Epithelial cell of proximal tubule (primary cell): ENCODE measurements around the gene ATP10A. TPM values are rescaled to one million over a fixed set of nuclear protein-coding genes. Genes with fewer than 3 reads are reported as not detected.
"Not testable (repeated sequence)": the region's sequence is repeated elsewhere in the genome, so short reads cannot be mapped to it uniquely, and the experiment has no call there.

ENCODE experiments used
- DNase-seq: peaks from one replicate; pipeline ENCODE4 v3.0.0-alpha.2; 2011; ENCODE audit warnings: low read depth
- H3K4me3 ChIP-seq: 2 replicates; pipeline ENCODE4 v1.5.1; 2011; ENCODE audit warnings: low read depth, mild to moderate bottlenecking, low read length
- total RNA-seq: library from RNA; depleted of rRNA; stranded (reverse); fragments of >200 nt; gene quantifications from 2 replicates; pipeline ENCODE4 v1.2.3, GENCODE V29; 2015
- TF ChIP-seq, protein P1 (sequence below): conservative IDR thresholded peaks from 2 replicates; pipeline ENCODE4 v1.5.1; 2012; ENCODE audit warnings: low read depth, mild to moderate bottlenecking, low read length

ATP10A gene
- total RNA-seq, 1 donor from 2014 or later, result 13.0 TPM

DNA sequence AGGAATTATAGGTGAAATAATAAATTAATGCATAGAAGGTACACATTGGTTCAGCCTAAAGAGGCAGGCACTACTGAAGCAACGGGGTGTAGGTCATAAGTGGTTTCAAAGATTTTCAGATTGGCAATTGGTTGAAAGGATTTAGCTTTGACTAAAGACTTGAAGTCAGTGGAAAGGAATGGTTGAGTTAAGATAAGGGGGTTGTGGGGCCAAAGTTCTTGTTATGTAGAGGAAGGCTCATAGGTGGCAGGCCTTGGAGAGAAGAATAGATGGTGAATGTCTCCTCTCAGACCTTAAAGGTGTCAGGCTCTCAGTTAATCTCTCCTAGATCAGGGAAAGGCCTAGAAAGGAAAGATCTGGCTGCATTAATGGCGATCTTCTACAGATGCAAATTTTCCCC lies 209.8 kb downstream of the ATP10A start:
- TF ChIP-seq, protein P1, sequence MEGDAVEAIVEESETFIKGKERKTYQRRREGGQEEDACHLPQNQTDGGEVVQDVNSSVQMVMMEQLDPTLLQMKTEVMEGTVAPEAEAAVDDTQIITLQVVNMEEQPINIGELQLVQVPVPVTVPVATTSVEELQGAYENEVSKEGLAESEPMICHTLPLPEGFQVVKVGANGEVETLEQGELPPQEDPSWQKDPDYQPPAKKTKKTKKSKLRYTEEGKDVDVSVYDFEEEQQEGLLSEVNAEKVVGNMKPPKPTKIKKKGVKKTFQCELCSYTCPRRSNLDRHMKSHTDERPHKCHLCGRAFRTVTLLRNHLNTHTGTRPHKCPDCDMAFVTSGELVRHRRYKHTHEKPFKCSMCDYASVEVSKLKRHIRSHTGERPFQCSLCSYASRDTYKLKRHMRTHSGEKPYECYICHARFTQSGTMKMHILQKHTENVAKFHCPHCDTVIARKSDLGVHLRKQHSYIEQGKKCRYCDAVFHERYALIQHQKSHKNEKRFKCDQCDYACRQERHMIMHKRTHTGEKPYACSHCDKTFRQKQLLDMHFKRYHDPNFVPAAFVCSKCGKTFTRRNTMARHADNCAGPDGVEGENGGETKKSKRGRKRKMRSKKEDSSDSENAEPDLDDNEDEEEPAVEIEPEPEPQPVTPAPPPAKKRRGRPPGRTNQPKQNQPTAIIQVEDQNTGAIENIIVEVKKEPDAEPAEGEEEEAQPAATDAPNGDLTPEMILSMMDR, result no peak
- no peak overlapping the region for H3K4me3 ChIP-seq
- no peak for DNase-seq

DNA sequence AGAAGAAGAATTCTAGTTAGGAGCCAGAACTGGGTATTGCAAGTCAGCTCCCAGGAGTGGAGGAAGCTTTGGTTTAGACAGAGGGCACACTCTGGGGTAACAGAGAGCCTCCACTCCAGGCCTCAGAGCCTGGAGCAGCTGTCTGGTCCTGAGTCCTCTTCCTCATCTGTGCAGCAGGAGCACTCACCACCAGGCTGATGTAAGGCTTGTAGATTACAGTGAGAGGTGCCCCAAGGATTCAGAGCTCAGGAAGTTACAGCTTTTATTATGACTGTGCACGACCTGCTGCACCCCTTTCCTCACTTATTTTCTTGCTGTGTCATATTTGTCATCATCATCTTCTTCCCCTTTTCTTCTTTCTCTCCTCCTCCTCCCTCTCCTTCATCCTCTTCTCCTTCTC lies 210.4 kb downstream of the ATP10A start:
- TF ChIP-seq, protein P1, result no peak
- DNase-seq, result no peak
- no peak overlapping the region for H3K4me3 ChIP-seq

DNA sequence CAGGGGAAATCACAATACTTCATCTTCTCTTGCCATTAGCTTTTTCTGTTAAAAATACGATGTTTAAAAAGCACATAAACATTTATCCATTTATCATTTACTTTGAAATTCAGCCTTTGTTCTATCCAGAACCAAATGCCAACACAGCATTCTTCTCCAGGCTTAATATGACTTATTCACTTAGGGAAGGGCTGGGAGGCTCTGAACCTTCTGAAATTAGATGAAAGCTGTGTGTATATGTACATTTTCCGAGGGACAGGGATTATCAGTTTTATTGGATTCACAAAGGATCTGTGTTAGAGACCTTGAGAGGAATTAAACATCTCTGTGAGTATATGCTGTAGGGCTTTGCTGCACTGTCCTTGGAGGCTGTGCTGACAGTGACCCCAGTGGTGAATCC lies 213.7 kb downstream of the ATP10A start:
- TF ChIP-seq, protein P1, result no peak
- no peak overlapping the region for H3K4me3 ChIP-seq
- DNase-seq, result no peak

DNA sequence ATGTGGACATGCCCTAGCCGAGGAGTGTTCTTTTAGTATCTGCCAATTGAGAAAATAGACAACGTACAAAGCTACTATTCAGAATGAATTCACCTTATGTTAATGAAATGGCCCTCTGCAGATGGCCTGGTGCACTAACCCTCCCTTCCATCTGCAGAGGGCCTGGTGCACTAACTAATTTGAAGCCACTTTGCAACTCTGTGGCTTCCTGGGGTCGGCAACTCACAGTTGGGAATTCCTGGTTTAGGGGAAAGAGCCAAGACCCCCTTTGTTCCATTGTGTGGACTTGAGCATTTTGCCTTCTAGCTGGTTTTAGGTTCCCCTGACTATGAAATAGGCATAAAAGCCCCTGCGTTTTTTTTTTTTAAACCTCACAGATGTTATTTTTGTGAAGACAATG lies 220.0 kb downstream of the ATP10A start:
- no peak for DNase-seq
- TF ChIP-seq, protein P1, result no peak
- H3K4me3 ChIP-seq, result no peak overlapping the region

DNA sequence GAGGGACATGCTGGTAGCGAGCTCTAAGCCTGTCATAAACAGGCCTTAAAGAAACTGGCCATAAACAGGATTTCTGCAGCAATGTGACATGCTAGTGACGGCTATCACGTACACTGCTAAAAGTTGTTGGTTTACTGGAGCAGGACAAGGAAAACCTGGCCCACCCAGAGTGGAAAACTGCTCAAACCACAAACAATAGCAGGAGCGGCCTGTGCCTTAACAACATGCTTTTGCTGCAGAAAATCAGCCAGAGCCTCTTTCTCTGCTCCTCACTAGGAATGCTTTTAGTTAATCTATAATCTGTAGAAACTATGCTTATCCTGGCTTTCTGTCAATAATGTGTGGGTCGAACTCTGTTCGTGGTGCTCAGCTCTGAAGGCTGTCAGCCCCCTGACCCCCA lies 221.4 kb downstream of the ATP10A start:
- no peak overlapping the region for H3K4me3 ChIP-seq
- TF ChIP-seq, protein P1, result no peak
- DNase-seq, result peak; percentile 36

DNA sequence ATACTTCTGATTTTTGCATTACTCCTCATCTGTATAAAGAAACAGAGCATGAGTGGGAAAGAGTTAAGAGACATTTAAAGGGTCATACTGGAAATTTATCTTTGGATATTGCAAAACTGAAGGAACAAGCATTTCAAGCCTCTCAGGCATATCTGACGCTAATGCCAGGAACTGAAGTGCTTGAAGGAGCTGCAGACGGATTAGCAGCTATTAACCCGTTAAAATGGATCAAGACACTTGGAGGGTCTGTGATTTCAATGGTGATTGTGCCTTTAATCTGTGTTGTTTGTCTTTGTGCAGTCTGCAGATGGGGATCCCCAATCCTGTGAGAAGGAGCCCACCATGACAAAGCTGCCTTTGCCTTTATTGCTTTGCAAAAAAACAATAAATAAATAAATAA lies 221.8 kb downstream of the ATP10A start:
- TF ChIP-seq, protein P1, result no peak
- H3K4me3 ChIP-seq, result no peak overlapping the region
- DNase-seq, result no peak

DNA sequence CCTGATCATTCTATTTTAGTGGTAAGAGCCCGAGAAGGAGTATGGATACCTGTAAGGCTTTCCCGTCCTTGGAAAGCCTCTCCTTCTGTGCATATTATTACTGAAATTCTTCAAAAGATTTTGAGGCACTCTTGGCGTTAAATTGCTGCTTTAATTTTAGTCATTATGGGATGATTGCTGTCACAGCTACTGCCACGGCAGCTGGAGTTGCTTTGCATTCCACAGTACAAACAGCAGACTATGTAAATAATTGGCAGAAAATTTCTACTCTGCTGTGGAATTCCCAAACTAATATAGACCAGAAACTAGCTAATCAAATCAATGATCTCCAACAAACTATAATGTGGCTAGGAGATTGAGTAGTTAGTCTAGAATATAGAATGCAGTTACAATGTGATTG lies 222.2 kb downstream of the ATP10A start:
- H3K4me3 ChIP-seq, DNase-seq: not testable (repeated sequence)

DNA sequence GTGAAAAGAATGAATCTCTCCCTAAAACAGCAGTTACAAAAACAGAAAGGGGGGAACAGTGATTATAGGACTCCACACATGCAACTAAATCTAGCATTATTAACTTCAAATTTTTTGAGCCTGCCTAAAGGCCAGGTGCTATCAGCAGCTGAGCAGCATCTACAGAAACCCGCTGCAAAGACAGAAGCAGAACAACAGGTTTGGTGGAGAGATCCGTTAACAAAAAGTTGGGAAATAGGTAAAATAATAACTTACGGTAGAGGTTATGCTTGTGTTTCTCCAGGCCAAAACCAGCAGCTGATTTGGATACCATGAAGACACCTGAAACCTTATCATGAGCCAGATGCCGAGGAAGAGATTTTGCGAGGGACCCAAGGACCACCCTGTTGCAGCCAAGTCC lies 222.7 kb downstream of the ATP10A start:
- no peak for DNase-seq
- H3K4me3 ChIP-seq, result no peak overlapping the region
- TF ChIP-seq, protein P1, result no peak

DNA sequence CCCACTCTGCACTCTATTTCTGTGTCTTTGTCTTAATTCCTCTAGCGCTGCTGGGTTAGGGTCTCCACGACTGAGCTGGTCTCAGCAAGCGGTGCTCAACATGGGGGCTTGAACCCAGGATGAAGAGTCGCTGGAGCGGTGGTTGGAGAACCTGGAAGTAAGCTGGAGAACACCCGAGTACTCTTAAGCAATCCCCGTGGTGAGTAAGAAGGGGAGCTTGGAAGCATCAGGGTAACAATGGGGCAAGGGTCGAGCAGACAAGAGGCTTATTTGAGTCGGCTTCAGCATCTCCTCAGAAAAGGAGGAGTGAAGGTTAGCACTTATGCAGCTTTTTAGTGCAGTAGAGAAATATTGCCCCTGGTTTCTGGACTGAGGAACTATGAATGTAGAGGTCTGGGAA lies 226.6 kb downstream of the ATP10A start:
- DNase-seq, H3K4me3 ChIP-seq: not testable (repeated sequence)
